Suprapubic skin (tissue), 4 donors: ENCODE measurements around the gene SMAP2. TPM values are rescaled to one million over a fixed set of nuclear protein-coding genes. Genes with fewer than 3 reads are reported as not detected.

ENCODE experiments used
- DNase-seq, 2 donors: peaks; one replicate each; pipeline ENCODE4 v3.0.0-alpha.2; 2019; ENCODE audit warnings: low spot score in 2 of 2
- H3K27ac ChIP-seq: fragments of 200-600 bp; sonication (generic); one replicate; pipeline ENCODE4 v1.5.1; 2019
- H3K27me3 ChIP-seq: fragments of 200-600 bp; sonication (generic); one replicate; pipeline ENCODE4 v1.5.1; 2019
- H3K36me3 ChIP-seq: fragments of 200-600 bp; sonication (generic); one replicate; pipeline ENCODE4 v1.5.1; 2019
- H3K4me1 ChIP-seq: fragments of 200-600 bp; sonication (generic); one replicate; pipeline ENCODE4 v1.5.1; 2019
- H3K4me3 ChIP-seq: fragments of 200-600 bp; sonication (generic); one replicate; pipeline ENCODE4 v1.5.1; 2019; ENCODE audit warnings: mild to moderate bottlenecking
- H3K9me3 ChIP-seq: fragments of 200-600 bp; sonication (generic); one replicate; pipeline ENCODE4 v1.5.1; 2019
- CTCF ChIP-seq, 2 donors: fragments of 200-600 bp in 1 of 2; fragments of 450-650 bp in 1 of 2; sonication (generic) in 1 of 2; IDR thresholded peaks; one replicate each; pipeline ENCODE4 v1.5.1; 2016 to 2019; ENCODE audit warnings: antibody characterized with exemption in 2 of 2, mild to moderate bottlenecking in 1 of 2, moderate library complexity in 1 of 2
- EP300 ChIP-seq: sonication (generic); formaldehyde crosslinking; IDR thresholded peaks from one replicate; pipeline ENCODE4 v1.6.1; 2017; ENCODE audit warnings: antibody characterized with exemption
- POLR2A ChIP-seq, 2 donors: fragments of 450-650 bp; IDR thresholded peaks; one replicate each; pipeline ENCODE4 v1.6.1; 2017; ENCODE audit warnings: antibody characterized with exemption in 2 of 2, mild to moderate bottlenecking in 2 of 2, moderate library complexity in 2 of 2
- POLR2AphosphoS5 ChIP-seq, 3 donors: sonication (generic); formaldehyde crosslinking; IDR thresholded peaks; one replicate each; pipeline ENCODE4 v1.6.1; 2017; ENCODE audit warnings: antibody characterized with exemption in 3 of 3
- WGBS: methylation state at CpG from one replicate; pipeline ENCODE4 v1.1.5; 2018; 5-methylcytosine and 5-hydroxymethylcytosine counted together
- total RNA-seq, 4 donors: library from RNA; depleted of rRNA; stranded (reverse); fragments of >200 nt; gene quantifications; one replicate each; pipeline ENCODE4 v1.1.0, GENCODE V29; 2016

The SMAP2 gene
- total RNA-seq, 4 donors from 2014 or later = 17.0 to 32.2 (median 28.0) TPM

DNA sequence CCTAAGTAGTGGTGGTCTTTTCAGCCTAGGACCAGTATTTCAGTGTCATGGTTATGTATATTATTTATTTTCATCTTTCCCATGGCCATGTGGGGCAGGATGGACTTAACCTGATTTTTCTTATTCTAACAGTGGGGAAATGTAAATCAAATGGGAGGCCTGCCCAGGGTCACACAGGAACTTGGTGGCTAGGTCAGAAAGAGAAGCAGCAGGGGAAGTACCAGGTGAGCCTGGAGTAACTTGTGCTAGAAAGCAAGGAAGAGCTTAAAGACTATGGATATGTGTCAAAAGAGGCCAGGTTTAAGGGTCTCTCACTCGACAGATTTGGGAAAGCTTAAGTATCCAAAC is 77.7 kb downstream of the SMAP2 start:
- H3K4me1 ChIP-seq = peaks cover 12% of the 10 kb centered on the region
- 67% methylated on average over 1 of the region's 1 CpG for WGBS
- no peak overlapping the region for H3K4me3 ChIP-seq
- H3K9me3 ChIP-seq = no peaks in the 10 kb centered on the region
- no peak overlapping the region for H3K27ac ChIP-seq
- no peak for TF ChIP-seq CTCF (IDR thresholded peaks at IDR 0.05)
- H3K36me3 ChIP-seq = no peaks in the 10 kb centered on the region
- no peak for DNase-seq
- H3K27me3 ChIP-seq = no peaks in the 10 kb centered on the region

DNA sequence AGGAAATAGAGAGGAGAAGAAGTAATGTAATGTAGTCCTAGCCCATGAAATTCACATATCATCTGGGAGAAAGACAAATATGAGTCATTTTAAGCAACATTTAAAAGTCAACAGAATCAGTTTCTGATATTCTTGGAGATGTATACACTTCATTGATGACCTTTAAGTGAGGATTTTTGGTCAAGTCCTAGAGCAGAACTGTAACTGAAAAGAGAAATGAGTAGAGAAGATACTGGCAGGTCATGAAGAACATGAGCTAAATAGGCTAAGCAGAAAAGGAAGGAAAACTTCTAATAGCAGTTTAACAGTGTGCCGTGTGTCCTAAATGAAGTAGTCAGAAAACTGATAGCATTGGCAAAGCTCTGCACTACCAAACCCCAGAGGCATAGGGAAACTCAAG is 81.3 kb downstream of the SMAP2 start:
- peaks cover 10% of the 10 kb centered on the region for H3K4me1 ChIP-seq

GRCh38 chr1:40462956-40463590 is 89.5 kb downstream of the SMAP2 start:
- H3K9me3 ChIP-seq = peaks cover 65% of the 10 kb centered on the region
- H3K36me3 ChIP-seq = peaks cover 18% of the 10 kb centered on the region
- H3K4me1 ChIP-seq = no peaks in the 10 kb centered on the region

More for the DNA sequence above, 81.3 kb downstream of the SMAP2 start:
- no peak for TF ChIP-seq POLR2AphosphoS5 (IDR thresholded peaks at IDR 0.05)
- TF ChIP-seq EP300 = no peak
- TF ChIP-seq POLR2A (IDR thresholded peaks at IDR 0.05) = no peak
- no peak for TF ChIP-seq CTCF (IDR thresholded peaks at IDR 0.05)
- Histone ChIP-seq H3K27me3 (no peaks in the 10 kb centered on the region), H3K36me3 (peaks cover 30% of the 10 kb centered on the region), H3K9me3 (peaks cover 28% of the 10 kb centered on the region), H3K27ac (no peak overlapping the region), H3K4me3 (no peak overlapping the region)
- 91% methylated on average over 1 of the region's 1 CpG for WGBS
- DNase-seq = no peak

DNA sequence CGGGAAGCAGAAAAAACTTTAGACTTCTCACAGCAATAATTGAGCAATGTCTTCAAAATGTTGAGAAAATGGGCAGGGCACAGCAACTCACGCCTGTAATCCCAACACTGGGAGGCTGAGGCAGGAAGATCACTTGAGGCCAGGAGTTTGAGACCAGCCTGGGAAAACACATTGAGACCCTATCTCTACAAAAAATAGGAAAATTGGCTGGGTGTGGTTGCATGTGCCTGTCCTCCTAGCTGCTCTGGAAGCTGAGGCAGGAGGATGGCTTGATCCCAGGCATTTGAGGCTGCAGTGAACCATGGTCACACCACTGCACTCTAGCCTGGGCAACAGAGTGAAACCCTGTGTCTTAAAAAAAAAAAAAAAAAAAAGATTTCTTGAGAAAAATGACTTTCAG is 95.8 kb downstream of the SMAP2 start:
- H3K27ac ChIP-seq = no peak overlapping the region
- no peaks in the 10 kb centered on the region for H3K27me3 ChIP-seq
- H3K36me3 ChIP-seq = no peaks in the 10 kb centered on the region
- no peak overlapping the region for H3K4me3 ChIP-seq
- no peaks in the 10 kb centered on the region for H3K4me1 ChIP-seq
- H3K9me3 ChIP-seq = peaks cover 27% of the 10 kb centered on the region
- WGBS = 94% methylated on average over 2 of the region's 2 CpGs
- DNase-seq = no peak
- TF ChIP-seq EP300 = no peak
- TF ChIP-seq POLR2AphosphoS5 (IDR thresholded peaks at IDR 0.05) = no peak
- TF ChIP-seq CTCF (IDR thresholded peaks at IDR 0.05) = no peak
- no peak for TF ChIP-seq POLR2A (IDR thresholded peaks at IDR 0.05)

More at GRCh38 chr1:40462956-40463590, 89.5 kb downstream of the SMAP2 start:
- H3K27ac ChIP-seq = no peak overlapping the region
- 95% methylated on average over 3 of the region's 3 CpGs for WGBS
- TF ChIP-seq POLR2A (IDR thresholded peaks at IDR 0.05) (no peak), POLR2AphosphoS5 (IDR thresholded peaks at IDR 0.05) (no peak), EP300 (no peak), CTCF (IDR thresholded peaks at IDR 0.05) (no peak)
- no peak for DNase-seq
- no peak overlapping the region for H3K4me3 ChIP-seq
- H3K27me3 ChIP-seq = no peaks in the 10 kb centered on the region

Other genes starting within 250 kb of the SMAP2 start
- gene RLF, start 212.3 kb upstream of the SMAP2 start, total RNA-seq = 10 to 100 TPM; 17.3 to 32.9 (median 21.3) TPM
- gene TMCO2, start 125.8 kb upstream of the SMAP2 start, total RNA-seq = not detected
- gene ZMPSTE24, start 115.5 kb upstream of the SMAP2 start, total RNA-seq = 10 to 100 TPM; 30.3 to 42.2 (median 34.9) TPM
- 1 to 10 TPM; 3.3 to 5.4 (median 3.6) TPM for gene COL9A2, start 56.4 kb upstream of the SMAP2 start, total RNA-seq
- 1 to 10 TPM in 1 of 4 donors, under 1 TPM in 3; 0.55 to 1.1 (median 0.74) TPM for gene ZFP69B, start 76.7 kb downstream of the SMAP2 start, total RNA-seq
- 1 to 10 TPM; 1.4 to 2.7 (median 1.7) TPM for gene ZFP69, start 103.6 kb downstream of the SMAP2 start, total RNA-seq
- gene EXO5, start 135.0 kb downstream of the SMAP2 start, total RNA-seq = 1 to 10 TPM; 2.2 to 6.3 (median 6.0) TPM
- 1 to 10 TPM; 1.7 to 4.0 (median 3.1) TPM for gene ZNF684, start 157.9 kb downstream of the SMAP2 start, total RNA-seq